Keratinocyte (primary cell): ENCODE results near the gene IGFLR1.

Experiments used
- EZH2 ChIP-seq: IDR thresholded peaks from one replicate; pipeline ENCODE4 v1.6.1; 2012; ENCODE audit warnings: inconsistent platforms, mild to moderate bottlenecking, low read length, moderate library complexity
- TF ChIP-seq, protein P1 (sequence below), 3 experiments: IDR thresholded peaks in 1 of 3; conservative IDR thresholded peaks in 1 of 3; optimal IDR thresholded peaks in 1 of 3; 2 replicates in 2 of 3; 3 replicates in 1 of 3; pipeline versions ENCODE3 to v1.5.1; 2011; ENCODE audit warnings: low read length in 3 of 3, mild to moderate bottlenecking in 3 of 3, moderate library complexity in 2 of 3, control low read depth in 1 of 3, inconsistent platforms in 1 of 3; ENCODE audit not compliant: insufficient read depth in 2 of 3; ENCODE audit errors: extremely low read depth in 1 of 3

DNA sequence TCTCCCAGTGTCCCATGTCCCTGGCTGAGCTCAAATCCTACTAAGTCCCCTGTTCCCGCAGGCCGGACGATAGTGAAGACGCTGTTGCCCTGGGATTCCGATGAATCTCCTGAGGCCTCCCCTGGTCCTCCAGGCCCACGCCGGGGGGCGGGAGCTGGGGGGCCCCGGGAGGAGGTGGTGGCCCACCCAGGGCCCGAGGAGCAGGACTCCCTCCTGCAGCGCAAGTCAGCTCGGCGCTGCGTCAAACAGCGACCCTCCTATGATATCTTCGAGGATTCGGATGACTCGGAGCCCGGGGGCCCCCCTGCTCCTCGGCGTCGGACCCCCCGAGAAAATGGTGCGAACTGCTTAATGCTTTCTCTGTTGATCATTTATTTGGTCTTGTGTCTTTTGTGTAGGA, 18.6 kb downstream of the IGFLR1 start:
- TF ChIP-seq, protein P1, sequence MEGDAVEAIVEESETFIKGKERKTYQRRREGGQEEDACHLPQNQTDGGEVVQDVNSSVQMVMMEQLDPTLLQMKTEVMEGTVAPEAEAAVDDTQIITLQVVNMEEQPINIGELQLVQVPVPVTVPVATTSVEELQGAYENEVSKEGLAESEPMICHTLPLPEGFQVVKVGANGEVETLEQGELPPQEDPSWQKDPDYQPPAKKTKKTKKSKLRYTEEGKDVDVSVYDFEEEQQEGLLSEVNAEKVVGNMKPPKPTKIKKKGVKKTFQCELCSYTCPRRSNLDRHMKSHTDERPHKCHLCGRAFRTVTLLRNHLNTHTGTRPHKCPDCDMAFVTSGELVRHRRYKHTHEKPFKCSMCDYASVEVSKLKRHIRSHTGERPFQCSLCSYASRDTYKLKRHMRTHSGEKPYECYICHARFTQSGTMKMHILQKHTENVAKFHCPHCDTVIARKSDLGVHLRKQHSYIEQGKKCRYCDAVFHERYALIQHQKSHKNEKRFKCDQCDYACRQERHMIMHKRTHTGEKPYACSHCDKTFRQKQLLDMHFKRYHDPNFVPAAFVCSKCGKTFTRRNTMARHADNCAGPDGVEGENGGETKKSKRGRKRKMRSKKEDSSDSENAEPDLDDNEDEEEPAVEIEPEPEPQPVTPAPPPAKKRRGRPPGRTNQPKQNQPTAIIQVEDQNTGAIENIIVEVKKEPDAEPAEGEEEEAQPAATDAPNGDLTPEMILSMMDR (optimal IDR thresholded peaks at IDR 0.05 in 1 of 3, IDR thresholded peaks at IDR 0.05 in 1 of 3, conservative IDR thresholded peaks at IDR 0.05 in 1 of 3; ENCODE audit: extremely low read depth in 1 of 3, insufficient read depth in 2 of 3, low read length in 3 of 3): no peak
- no peak for TF ChIP-seq EZH2
